Astrocyte (in vitro differentiated cells and primary cell): ENCODE data around the gene POU2F2. TPM values are rescaled to one million over a fixed set of nuclear protein-coding genes. Genes with fewer than 3 reads are reported as not detected.

Source experiments
- DNase-seq: peaks from one replicate; pipeline ENCODE4 v3.0.0-alpha.2; 2010; ENCODE audit warnings: low read depth
- FAIRE-seq: peaks from 2 replicates; lab custom pipeline; 2011; peaks lifted over from hg19 to GRCh38; lab: Jason Lieb, UNC
- H2AFZ ChIP-seq: 2 replicates; pipeline ENCODE4 v1.6.0; 2012; ENCODE audit warnings: low read depth, low read length, inconsistent platforms
- H3K27ac ChIP-seq: 2 replicates; pipeline ENCODE4 v1.5.1; 2011; ENCODE audit warnings: low read depth, low read length, inconsistent platforms
- H3K27me3 ChIP-seq: 2 replicates; pipeline ENCODE4 v1.6.0; 2011; ENCODE audit warnings: low read length, inconsistent platforms; ENCODE audit not compliant: insufficient read depth
- H3K36me3 ChIP-seq: 2 replicates; pipeline ENCODE4 v1.5.1; 2011; ENCODE audit warnings: low read length, inconsistent platforms; ENCODE audit not compliant: insufficient read depth
- H3K4me1 ChIP-seq: 2 replicates; pipeline ENCODE4 v1.5.1; 2011; ENCODE audit warnings: low read length, inconsistent platforms; ENCODE audit not compliant: insufficient read depth
- H3K4me2 ChIP-seq: 2 replicates; pipeline ENCODE4 v1.6.0; 2012; ENCODE audit warnings: low read length, inconsistent platforms
- H3K4me3 ChIP-seq: 2 replicates; pipeline ENCODE4 v1.5.1; 2011; ENCODE audit warnings: low read depth, mild to moderate bottlenecking, low read length, inconsistent platforms; ENCODE audit not compliant: insufficient read depth
- H3K79me2 ChIP-seq: 2 replicates; pipeline ENCODE4 v1.6.0; 2012; ENCODE audit warnings: mild to moderate bottlenecking, low read length, inconsistent platforms; ENCODE audit not compliant: insufficient read depth
- H3K9ac ChIP-seq: 2 replicates; pipeline ENCODE4 v1.6.0; 2012; ENCODE audit warnings: mild to moderate bottlenecking, low read length, inconsistent platforms
- H3K9me3 ChIP-seq: 2 replicates; pipeline ENCODE4 v1.5.1; 2012; ENCODE audit warnings: low read depth, mild to moderate bottlenecking, low read length, inconsistent platforms; ENCODE audit not compliant: insufficient read depth
- H4K20me1 ChIP-seq: 2 replicates; pipeline ENCODE4 v1.6.0; 2012; ENCODE audit warnings: low read length, inconsistent platforms; ENCODE audit not compliant: insufficient read depth
- H3K27ac Mint-ChIP-seq: one replicate; pipeline ENCODE4 v1.8.0; 2021; ENCODE audit warnings: mild to moderate bottlenecking, mixed read lengths; ENCODE audit not compliant: unreplicated experiment
- H3K27me3 Mint-ChIP-seq: one replicate; pipeline ENCODE4 v1.8.0; 2021; ENCODE audit warnings: low read depth, mixed read lengths; ENCODE audit not compliant: unreplicated experiment
- H3K36me3 Mint-ChIP-seq: one replicate; pipeline ENCODE4 v1.8.0; 2021; ENCODE audit warnings: low read depth, mixed read lengths; ENCODE audit not compliant: unreplicated experiment
- H3K4me1 Mint-ChIP-seq: one replicate; pipeline ENCODE4 v1.8.0; 2021; ENCODE audit warnings: low read depth, mixed read lengths; ENCODE audit not compliant: unreplicated experiment
- H3K4me3 Mint-ChIP-seq: one replicate; pipeline ENCODE4 v1.8.0; 2021; ENCODE audit warnings: mild to moderate bottlenecking, moderate library complexity, mixed read lengths; ENCODE audit not compliant: unreplicated experiment
- H3K9me3 Mint-ChIP-seq: one replicate; pipeline ENCODE4 v1.8.0; 2021; ENCODE audit warnings: mild to moderate bottlenecking, mixed read lengths; ENCODE audit not compliant: unreplicated experiment
- EZH2 ChIP-seq: IDR thresholded peaks from 2 replicates; pipeline ENCODE4 v1.6.1; 2012; ENCODE audit warnings: mild to moderate bottlenecking, low read length, inconsistent platforms; ENCODE audit not compliant: insufficient read depth
- total RNA-seq: library from RNA; stranded (reverse); gene quantifications from 2 replicates; pipeline ENCODE4 v1.2.1, GENCODE V29; 2021
- TF ChIP-seq, protein P1 (sequence below): IDR thresholded peaks from 2 replicates; pipeline ENCODE4 v1.5.1; 2011; ENCODE audit warnings: low read depth, mild to moderate bottlenecking, inconsistent platforms, low read length, moderate library complexity; ENCODE audit not compliant: insufficient read depth

POU2F2 gene
- total RNA-seq, 1 donor from 2014 or later, result 8.3 TPM

DNA sequence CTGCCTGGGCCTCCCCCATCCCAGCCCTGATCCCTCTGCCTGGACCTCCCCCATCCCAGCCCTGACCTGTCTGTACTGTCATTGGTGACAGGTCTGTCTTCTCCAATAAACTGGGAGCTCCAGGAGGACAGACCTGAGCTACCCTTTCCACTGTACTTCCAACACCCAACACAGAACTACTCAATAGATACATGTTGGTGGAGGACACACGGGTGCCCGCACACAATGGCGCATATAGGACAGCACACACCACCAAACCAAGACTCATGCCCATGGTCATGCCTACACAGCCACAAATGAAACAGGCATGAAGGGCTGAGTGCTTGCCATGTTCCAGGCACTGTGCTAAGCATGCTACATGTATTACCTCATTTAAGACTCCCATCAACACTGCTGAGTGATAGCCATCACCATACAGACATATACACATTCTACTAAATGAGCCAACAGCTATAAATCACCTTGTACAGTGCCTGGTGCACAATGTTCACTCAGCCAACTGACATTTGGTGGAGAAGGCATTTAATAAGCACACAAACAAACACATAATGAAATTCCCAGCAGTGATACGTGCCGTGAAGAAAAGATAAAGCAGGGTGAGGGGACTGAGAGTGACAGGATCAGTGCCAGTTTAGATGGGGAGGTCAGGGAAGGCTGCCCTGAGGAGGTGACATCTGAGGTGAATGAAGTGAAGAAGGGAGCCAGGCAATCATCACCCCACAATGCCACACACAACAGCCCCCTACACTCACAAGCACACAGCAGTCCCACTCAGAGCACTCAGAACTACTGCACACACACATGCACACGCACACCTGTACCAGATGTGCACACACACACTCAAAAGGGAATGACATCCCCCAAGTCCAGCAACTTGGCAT lies 857 bp downstream of the POU2F2 start:
- Histone ChIP-seq H2AFZ (peak overlapping the region; percentile 87), H3K9ac (peak overlapping the region; percentile 59), H3K4me3 (peak overlapping the region; percentile 59), H3K4me1 (peaks cover 22% of the 10 kb centered on the region), H4K20me1 (no peaks in the 10 kb centered on the region), H3K4me2 (peak overlapping the region; percentile 92), H3K79me2 (no peaks in the 10 kb centered on the region), H3K9me3 (no peaks in the 10 kb centered on the region), H3K27me3 (peaks cover 1% of the 10 kb centered on the region), H3K36me3 (no peaks in the 10 kb centered on the region), H3K27ac (no peak overlapping the region)
- TF ChIP-seq EZH2, result no peak
- TF ChIP-seq, protein P1, sequence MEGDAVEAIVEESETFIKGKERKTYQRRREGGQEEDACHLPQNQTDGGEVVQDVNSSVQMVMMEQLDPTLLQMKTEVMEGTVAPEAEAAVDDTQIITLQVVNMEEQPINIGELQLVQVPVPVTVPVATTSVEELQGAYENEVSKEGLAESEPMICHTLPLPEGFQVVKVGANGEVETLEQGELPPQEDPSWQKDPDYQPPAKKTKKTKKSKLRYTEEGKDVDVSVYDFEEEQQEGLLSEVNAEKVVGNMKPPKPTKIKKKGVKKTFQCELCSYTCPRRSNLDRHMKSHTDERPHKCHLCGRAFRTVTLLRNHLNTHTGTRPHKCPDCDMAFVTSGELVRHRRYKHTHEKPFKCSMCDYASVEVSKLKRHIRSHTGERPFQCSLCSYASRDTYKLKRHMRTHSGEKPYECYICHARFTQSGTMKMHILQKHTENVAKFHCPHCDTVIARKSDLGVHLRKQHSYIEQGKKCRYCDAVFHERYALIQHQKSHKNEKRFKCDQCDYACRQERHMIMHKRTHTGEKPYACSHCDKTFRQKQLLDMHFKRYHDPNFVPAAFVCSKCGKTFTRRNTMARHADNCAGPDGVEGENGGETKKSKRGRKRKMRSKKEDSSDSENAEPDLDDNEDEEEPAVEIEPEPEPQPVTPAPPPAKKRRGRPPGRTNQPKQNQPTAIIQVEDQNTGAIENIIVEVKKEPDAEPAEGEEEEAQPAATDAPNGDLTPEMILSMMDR, result no peak
- Mint-ChIP-seq H3K27me3 (peaks cover 16% of the 10 kb centered on the region), H3K4me3 (peak overlapping the region; percentile 72), H3K27ac (no peak overlapping the region), H3K4me1 (peaks cover 15% of the 10 kb centered on the region), H3K9me3 (peaks cover under 1% of the 10 kb centered on the region), H3K36me3 (peaks cover 2% of the 10 kb centered on the region)
- DNase-seq, result no peak
- no peak for FAIRE-seq

DNA sequence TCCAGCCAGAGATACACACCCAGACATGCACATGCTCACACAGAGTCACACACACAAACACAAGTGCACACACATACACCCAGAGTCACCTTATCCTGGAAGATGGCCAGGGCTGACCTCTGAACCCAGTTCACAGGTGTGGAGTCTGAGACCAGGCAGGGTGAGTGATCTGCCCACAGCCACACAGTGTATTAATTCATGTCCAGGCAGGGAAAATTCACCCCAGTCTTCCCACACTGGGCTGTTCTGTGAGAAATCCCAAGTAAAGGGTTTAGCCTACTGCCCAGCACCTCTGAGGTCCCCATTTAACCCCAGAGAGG lies 2.0 kb downstream of the POU2F2 start:
- H3K36me3 Mint-ChIP-seq, result peaks cover 2% of the 10 kb centered on the region
- no peak overlapping the region for H3K27ac Mint-ChIP-seq
- no peaks in the 10 kb centered on the region for H3K36me3 ChIP-seq
- TF ChIP-seq EZH2, result no peak
- TF ChIP-seq, protein P1, result no peak
- H3K4me2 ChIP-seq, result peak overlapping the region; percentile 18
- FAIRE-seq (no peak), DNase-seq (no peak)
- H3K9me3 ChIP-seq, result no peaks in the 10 kb centered on the region
- H3K9ac ChIP-seq, result no peak overlapping the region
- no peaks in the 10 kb centered on the region for H4K20me1 ChIP-seq
- H3K4me3 Mint-ChIP-seq, result no peak overlapping the region
- peaks cover 10% of the 10 kb centered on the region for H3K27me3 Mint-ChIP-seq
- H2AFZ ChIP-seq, result no peak overlapping the region
- peaks cover 22% of the 10 kb centered on the region for H3K4me1 ChIP-seq
- peaks cover 1% of the 10 kb centered on the region for H3K9me3 Mint-ChIP-seq
- peaks cover 15% of the 10 kb centered on the region for H3K4me1 Mint-ChIP-seq
- H3K27me3 ChIP-seq, result no peaks in the 10 kb centered on the region
- H3K79me2 ChIP-seq, result no peaks in the 10 kb centered on the region
- no peak overlapping the region for H3K27ac ChIP-seq
- H3K4me3 ChIP-seq, result no peak overlapping the region
